Stimulated activated naive CD8-positive, alpha-beta T cell treated with anti-CD3 and anti-CD28 coated beads, Interleukin-15, Interleukin-2, amounts not matched to agents 100 ng/mL and 50 ng/mL, for 24 hours (primary cell): Measurements from ENCODE around the gene TCERG1.

Source experiments
- H3K27ac Mint-ChIP-seq: one replicate; pipeline ENCODE4 v1.8.0; 2021; ENCODE audit warnings: mild to moderate bottlenecking, mixed read lengths
- H3K27me3 Mint-ChIP-seq: one replicate; pipeline ENCODE4 v1.8.0; 2021; ENCODE audit warnings: mixed read lengths
- H3K36me3 Mint-ChIP-seq: one replicate; pipeline ENCODE4 v1.8.0; 2021; ENCODE audit warnings: low read depth, mixed read lengths
- H3K4me1 Mint-ChIP-seq: one replicate; pipeline ENCODE4 v1.8.0; 2021; ENCODE audit warnings: low read depth, mixed read lengths
- H3K4me3 Mint-ChIP-seq: one replicate; pipeline ENCODE4 v1.8.0; 2021; ENCODE audit warnings: mild to moderate bottlenecking, mixed read lengths
- H3K9me3 Mint-ChIP-seq: one replicate; pipeline ENCODE4 v1.8.0; 2021; ENCODE audit warnings: mixed read lengths

Gene TCERG1

GRCh38 chr5:146475906-146476305 is 28.8 kb downstream of the TCERG1 start:
- Mint-ChIP-seq H3K4me3 (no peak overlapping the region), H3K36me3 (peaks cover 71% of the 10 kb centered on the region), H3K27ac (no peak overlapping the region), H3K9me3 (no peaks in the 10 kb centered on the region), H3K27me3 (no peaks in the 10 kb centered on the region), H3K4me1 (peaks cover 4% of the 10 kb centered on the region)

GRCh38 chr5:146482775-146483174 is 35.6 kb downstream of the TCERG1 start:
- H3K27me3 Mint-ChIP-seq: no peaks in the 10 kb centered on the region
- no peaks in the 10 kb centered on the region for H3K9me3 Mint-ChIP-seq
- H3K4me1 Mint-ChIP-seq: no peaks in the 10 kb centered on the region
- H3K36me3 Mint-ChIP-seq: peaks cover 75% of the 10 kb centered on the region
- no peak overlapping the region for H3K27ac Mint-ChIP-seq
- no peak overlapping the region for H3K4me3 Mint-ChIP-seq

- H3K27me3 Mint-ChIP-seq: no peaks in the 10 kb centered on the region
- H3K4me1 Mint-ChIP-seq: no peaks in the 10 kb centered on the region
- no peak overlapping the region for H3K27ac Mint-ChIP-seq
- H3K4me3 Mint-ChIP-seq: no peak overlapping the region
- peaks cover 82% of the 10 kb centered on the region for H3K36me3 Mint-ChIP-seq
- H3K9me3 Mint-ChIP-seq: no peaks in the 10 kb centered on the region
Measured at GRCh38 chr5:146484714-146485391, 37.7 kb downstream of the TCERG1 start.

- Mint-ChIP-seq H3K27ac (no peak overlapping the region), H3K36me3 (peaks cover 73% of the 10 kb centered on the region), H3K9me3 (no peaks in the 10 kb centered on the region), H3K27me3 (no peaks in the 10 kb centered on the region), H3K4me3 (no peak overlapping the region), H3K4me1 (no peaks in the 10 kb centered on the region)
Measured at GRCh38 chr5:146490089-146490843, 43.1 kb downstream of the TCERG1 start.

- no peaks in the 10 kb centered on the region for H3K27me3 Mint-ChIP-seq
- H3K27ac Mint-ChIP-seq: no peak overlapping the region
- peaks cover 58% of the 10 kb centered on the region for H3K36me3 Mint-ChIP-seq
- H3K9me3 Mint-ChIP-seq: no peaks in the 10 kb centered on the region
- H3K4me1 Mint-ChIP-seq: peaks cover 5% of the 10 kb centered on the region
- H3K4me3 Mint-ChIP-seq: no peak overlapping the region
Measured at GRCh38 chr5:146494656-146495055, 47.5 kb downstream of the TCERG1 start.

GRCh38 chr5:146499680-146500079 is 52.5 kb downstream of the TCERG1 start:
- no peaks in the 10 kb centered on the region for H3K9me3 Mint-ChIP-seq
- H3K4me1 Mint-ChIP-seq: peaks cover 5% of the 10 kb centered on the region
- H3K4me3 Mint-ChIP-seq: no peak overlapping the region
- H3K27me3 Mint-ChIP-seq: no peaks in the 10 kb centered on the region
- peaks cover 53% of the 10 kb centered on the region for H3K36me3 Mint-ChIP-seq
- no peak overlapping the region for H3K27ac Mint-ChIP-seq

- Mint-ChIP-seq H3K4me3 (no peak overlapping the region), H3K27ac (peak overlapping the region; percentile 17), H3K4me1 (no peaks in the 10 kb centered on the region), H3K9me3 (no peaks in the 10 kb centered on the region), H3K27me3 (no peaks in the 10 kb centered on the region), H3K36me3 (peaks cover 78% of the 10 kb centered on the region)
Measured at GRCh38 chr5:146507428-146507827, 60.3 kb downstream of the TCERG1 start.

- no peaks in the 10 kb centered on the region for H3K27me3 Mint-ChIP-seq
- no peaks in the 10 kb centered on the region for H3K9me3 Mint-ChIP-seq
- H3K36me3 Mint-ChIP-seq: peaks cover 58% of the 10 kb centered on the region
Measured at GRCh38 chr5:146510559-146511125, 63.5 kb downstream of the TCERG1 start.

GRCh38 chr5:146513462-146513861 is 66.3 kb downstream of the TCERG1 start:
- H3K9me3 Mint-ChIP-seq: no peaks in the 10 kb centered on the region
- H3K4me3 Mint-ChIP-seq: no peak overlapping the region
- no peak overlapping the region for H3K27ac Mint-ChIP-seq
- H3K36me3 Mint-ChIP-seq: peaks cover 34% of the 10 kb centered on the region
- no peaks in the 10 kb centered on the region for H3K4me1 Mint-ChIP-seq
- H3K27me3 Mint-ChIP-seq: no peaks in the 10 kb centered on the region

More at GRCh38 chr5:146510559-146511125, 63.5 kb downstream of the TCERG1 start:
- Mint-ChIP-seq H3K27ac (no peak overlapping the region), H3K4me1 (no peaks in the 10 kb centered on the region), H3K4me3 (no peak overlapping the region)

- no peak overlapping the region for H3K4me3 Mint-ChIP-seq
- H3K4me1 Mint-ChIP-seq: no peaks in the 10 kb centered on the region
- no peaks in the 10 kb centered on the region for H3K27me3 Mint-ChIP-seq
- H3K27ac Mint-ChIP-seq: no peak overlapping the region
- H3K9me3 Mint-ChIP-seq: no peaks in the 10 kb centered on the region
- H3K36me3 Mint-ChIP-seq: peaks cover 26% of the 10 kb centered on the region
Measured at GRCh38 chr5:146514575-146514974, 67.4 kb downstream of the TCERG1 start.

GRCh38 chr5:146515473-146516150 is 68.5 kb downstream of the TCERG1 start:
- H3K27ac Mint-ChIP-seq: no peak overlapping the region
- no peaks in the 10 kb centered on the region for H3K27me3 Mint-ChIP-seq
- H3K9me3 Mint-ChIP-seq: no peaks in the 10 kb centered on the region
- H3K36me3 Mint-ChIP-seq: peaks cover 16% of the 10 kb centered on the region
- H3K4me1 Mint-ChIP-seq: no peaks in the 10 kb centered on the region
- H3K4me3 Mint-ChIP-seq: no peak overlapping the region

GRCh38 chr5:146516151-146516475 is 69.0 kb downstream of the TCERG1 start, which contains the start of gene GPR151:
GPR151 (minus strand) TSS chr5:146516190; CDS start chr5:146516113, 77 bp downstream.
- no peaks in the 10 kb centered on the region for H3K9me3 Mint-ChIP-seq
- H3K4me3 Mint-ChIP-seq: no peak within 1 kb of the TSS
- H3K4me1 Mint-ChIP-seq: no peaks in the 10 kb centered on the region
- peaks cover 11% of the 10 kb centered on the region for H3K36me3 Mint-ChIP-seq
- no peaks in the 10 kb centered on the region for H3K27me3 Mint-ChIP-seq
- H3K27ac Mint-ChIP-seq: no peak within 1 kb of the TSS

- Mint-ChIP-seq H3K4me3 (no peak overlapping the region), H3K9me3 (no peaks in the 10 kb centered on the region), H3K27ac (no peak overlapping the region), H3K36me3 (no peaks in the 10 kb centered on the region), H3K4me1 (no peaks in the 10 kb centered on the region), H3K27me3 (peaks cover 4% of the 10 kb centered on the region)
Measured at GRCh38 chr5:146519554-146519953, 72.4 kb downstream of the TCERG1 start.

GRCh38 chr5:146520731-146521130 is 73.6 kb downstream of the TCERG1 start:
- Mint-ChIP-seq H3K4me3 (no peak overlapping the region), H3K4me1 (no peaks in the 10 kb centered on the region), H3K36me3 (no peaks in the 10 kb centered on the region), H3K9me3 (no peaks in the 10 kb centered on the region), H3K27me3 (peaks cover 4% of the 10 kb centered on the region), H3K27ac (no peak overlapping the region)
